H1 (cell line): Measurements from ENCODE around the gene PCGF3. TPM values are rescaled to one million over a fixed set of nuclear protein-coding genes. Genes with fewer than 3 reads are reported as not detected.
A peak's percentile ranks its signal among the peaks of the same experiment; 100 is the strongest.

Experiments
- CTCF ChIA-PET: fragments of 300-600 bp; sonication (Branson Sonifier 250); formaldehyde crosslinking; loops from one replicate; lab custom pipeline; 2021; ENCODE audit not compliant: partially characterized antibody; lab: Charles Lee
- POLR2A ChIA-PET: fragments of 300-600 bp; sonication (Branson Sonifier 250); formaldehyde crosslinking; loops from one replicate; lab custom pipeline; 2021; ENCODE audit warnings: inconsistent platforms; ENCODE audit not compliant: partially characterized antibody; lab: Charles Lee
- DNase-seq, 2 experiments: peaks; one replicate each; pipeline versions ENCODE4 v3.0.0 to v3.0.0-alpha.2; 2010 to 2022; ENCODE audit warnings: low spot score in 2 of 2, low read depth in 1 of 2, mixed read lengths in 1 of 2
- FAIRE-seq: peaks from 2 replicates; lab custom pipeline; 2011; peaks lifted over from hg19 to GRCh38; lab: Jason Lieb, UNC
- H2AFZ ChIP-seq: 2 replicates; pipeline ENCODE4 v1.8.1; 2012; ENCODE audit warnings: low read length, inconsistent platforms
- H2AK5ac ChIP-seq: 2 replicates; pipeline ENCODE4 v1.6.1; 2013; ENCODE audit warnings: low read depth, low read length
- H2BK120ac ChIP-seq: replicated peaks from 2 replicates; pipeline ENCODE3; 2013; ENCODE audit warnings: low read depth, low read length, inconsistent platforms
- H2BK12ac ChIP-seq: 2 replicates; pipeline ENCODE4 v1.6.1; 2013; ENCODE audit warnings: low read depth, low read length
- H2BK15ac ChIP-seq: 2 replicates; pipeline ENCODE4 v1.6.1; 2013; ENCODE audit warnings: low read length
- H2BK20ac ChIP-seq: 2 replicates; pipeline ENCODE4 v1.6.1; 2013; ENCODE audit warnings: low read length
- H2BK5ac ChIP-seq: 2 replicates; pipeline ENCODE4 v1.6.1; 2013; ENCODE audit warnings: low read depth, low read length
- H3K14ac ChIP-seq: 2 replicates; pipeline ENCODE4 v1.6.1; 2013; ENCODE audit warnings: inconsistent platforms; ENCODE audit not compliant: insufficient read length
- H3K18ac ChIP-seq: 2 replicates; pipeline ENCODE4 v1.6.1; 2013; ENCODE audit warnings: low read length; ENCODE audit errors: extremely low read depth
- H3K23ac ChIP-seq: 2 replicates; pipeline ENCODE4 v1.6.1; 2013; ENCODE audit warnings: inconsistent platforms; ENCODE audit not compliant: insufficient read length
- H3K23me2 ChIP-seq: 2 replicates; pipeline ENCODE4 v1.6.1; 2013; ENCODE audit warnings: low read depth, low read length
- H3K27ac ChIP-seq: 2 replicates; pipeline ENCODE4 v1.6.1; 2011; ENCODE audit warnings: low read depth, low read length, inconsistent platforms
- H3K27me3 ChIP-seq, 4 experiments: replicated peaks in 1 of 4; 1 replicate in 1 of 4; 2 replicates in 3 of 4; pipeline versions ENCODE4 v1.6.1 to v1.8.1; 2011 to 2013; ENCODE audit warnings: low read length in 3 of 4, mild to moderate bottlenecking in 3 of 4, inconsistent platforms in 2 of 4, mixed read lengths in 2 of 4, moderate library complexity in 1 of 4; ENCODE audit not compliant: control insufficient read depth in 3 of 4, insufficient read depth in 3 of 4; ENCODE audit errors: extremely low read depth in 1 of 4
- H3K36me3 ChIP-seq, 4 experiments: 2 replicates each; pipeline versions ENCODE4 v1.6.1 to v1.8.1; 2011 to 2013; ENCODE audit warnings: mild to moderate bottlenecking in 4 of 4, low read length in 3 of 4, moderate library complexity in 2 of 4, control low read depth in 1 of 4, inconsistent platforms in 1 of 4; ENCODE audit not compliant: insufficient read depth in 4 of 4, control insufficient read depth in 2 of 4
- H3K4ac ChIP-seq: replicated peaks from 2 replicates; pipeline ENCODE3; 2013; ENCODE audit warnings: low read length, low read depth, mixed read lengths, inconsistent platforms; ENCODE audit not compliant: insufficient read length
- H3K4me1 ChIP-seq, 4 experiments: replicated peaks in 1 of 4; 1 replicate in 1 of 4; 2 replicates in 3 of 4; pipeline versions ENCODE4 v1.6.1 to v1.8.1; 2011 to 2013; ENCODE audit warnings: low read length in 3 of 4, inconsistent platforms in 2 of 4, mixed read lengths in 1 of 4; ENCODE audit not compliant: insufficient read depth in 4 of 4, control insufficient read depth in 3 of 4
- H3K4me2 ChIP-seq, 2 experiments: 2 replicates each; pipeline versions ENCODE4 v1.6.1 to v1.8.1; 2011 to 2013; ENCODE audit warnings: low read depth in 2 of 2, low read length in 2 of 2, control low read depth in 1 of 2, inconsistent platforms in 1 of 2, mild to moderate bottlenecking in 1 of 2; ENCODE audit not compliant: insufficient read depth in 1 of 2
- H3K4me3 ChIP-seq, 4 experiments: fragments of 200-600, 300-600 bp in 1 of 4; sonication (generic), shearing (Covaris generic), sonication (Bioruptor Twin) in 1 of 4; 2 replicates each; pipeline versions ENCODE4 v1.5.1 to v1.8.1; 2011 to 2016; ENCODE audit warnings: low read length in 4 of 4, low read depth in 3 of 4, control low read depth in 2 of 4, inconsistent platforms in 2 of 4, mild to moderate bottlenecking in 2 of 4, mixed read lengths in 1 of 4, moderate library complexity in 1 of 4; ENCODE audit not compliant: insufficient read depth in 2 of 4; ENCODE audit errors: extremely low read depth in 1 of 4
- H3K56ac ChIP-seq: replicated peaks from 2 replicates; pipeline ENCODE3; 2013; ENCODE audit warnings: low read depth, mild to moderate bottlenecking, mixed read lengths, low read length, inconsistent platforms; ENCODE audit not compliant: insufficient read length
- H3K79me1 ChIP-seq: 2 replicates; pipeline ENCODE4 v1.6.1; 2013; ENCODE audit warnings: low read depth, low read length, control low read depth
- H3K79me2 ChIP-seq, 2 experiments: 2 replicates each; pipeline versions ENCODE4 v1.6.1 to v1.8.1; 2012 to 2013; ENCODE audit warnings: low read length in 2 of 2, mild to moderate bottlenecking in 2 of 2, inconsistent platforms in 1 of 2; ENCODE audit not compliant: insufficient read depth in 2 of 2, control insufficient read depth in 1 of 2
- H3K9ac ChIP-seq, 4 experiments: replicated peaks in 1 of 4; 1 replicate in 1 of 4; 2 replicates in 3 of 4; pipeline versions ENCODE4 v1.6.1 to v1.8.1; 2011 to 2013; ENCODE audit warnings: low read depth in 3 of 4, low read length in 3 of 4, control low read depth in 2 of 4, mild to moderate bottlenecking in 2 of 4, moderate library complexity in 2 of 4, inconsistent platforms in 1 of 4; ENCODE audit errors: extremely low read depth in 1 of 4
- H3K9me3 ChIP-seq, 2 experiments: 2 replicates each; pipeline versions ENCODE4 v1.6.1 to v1.8.1; 2012 to 2013; ENCODE audit warnings: mild to moderate bottlenecking in 2 of 2, moderate library complexity in 2 of 2, control low read depth in 1 of 2, inconsistent platforms in 1 of 2, low read depth in 1 of 2, low read length in 1 of 2, mixed read lengths in 1 of 2; ENCODE audit not compliant: insufficient read depth in 2 of 2
- H4K20me1 ChIP-seq, 2 experiments: replicated peaks in 1 of 2; 2 replicates each; pipeline versions ENCODE3 to v1.8.1; 2011 to 2013; ENCODE audit warnings: inconsistent platforms in 2 of 2, low read length in 2 of 2, mild to moderate bottlenecking in 1 of 2; ENCODE audit not compliant: insufficient read depth in 2 of 2, control insufficient read depth in 1 of 2
- H4K5ac ChIP-seq: 2 replicates; pipeline ENCODE4 v1.6.1; 2013; ENCODE audit warnings: low read length, low read depth, mixed read lengths, inconsistent platforms; ENCODE audit not compliant: insufficient read length
- H4K8ac ChIP-seq: 2 replicates; pipeline ENCODE4 v1.8.0; 2013; ENCODE audit warnings: mild to moderate bottlenecking, moderate library complexity, low read length, inconsistent platforms; ENCODE audit not compliant: insufficient read depth; ENCODE audit errors: extremely low read depth
- H4K91ac ChIP-seq: replicated peaks from 2 replicates; pipeline ENCODE3; 2013; ENCODE audit warnings: low read length, mixed read lengths, inconsistent platforms; ENCODE audit not compliant: insufficient read length
- EGR1 ChIP-seq: IDR thresholded peaks from 2 replicates; pipeline ENCODE4 v1.6.1; 2011; ENCODE audit warnings: low read depth, low read length, borderline replicate concordance
- RXRA ChIP-seq: IDR thresholded peaks from 2 replicates; pipeline ENCODE4 v1.6.1; 2011; ENCODE audit warnings: low read depth, mild to moderate bottlenecking, low read length, moderate library complexity; ENCODE audit not compliant: insufficient read depth
- WGBS, 2 experiments: shearing (Covaris generic) in 1 of 2; methylation state at CpG; one replicate each; pipeline versions ENCODE4 v1.1.6 to v1.1.7; 2013 to 2015; ENCODE audit warnings: low lambda C conversion rate in 2 of 2, mixed read lengths in 2 of 2, inconsistent platforms in 1 of 2, low coverage in 1 of 2, missing lambda C conversion rate in 1 of 2; ENCODE audit not compliant: insufficient replicate concordance in 2 of 2, insufficient coverage in 1 of 2, insufficient read length in 1 of 2; ENCODE audit errors: extremely low coverage in 1 of 2, missing lambda C conversion rate in 1 of 2; 5-methylcytosine and 5-hydroxymethylcytosine counted together
- polyA plus RNA-seq, 7 experiments: library from polyadenylated mRNA; depleted of rRNA in 3 of 7; stranded (reverse) in 5 of 7; unstranded in 2 of 7; fragments of >200 nt in 5 of 7; fragments of 200-250 nt in 2 of 7; gene quantifications; 1 replicate in 5 of 7; 2 replicates in 1 of 7; 4 replicates in 1 of 7; pipeline versions ENCODE4 v1.2.1 to v1.2.3, GENCODE V29; 2011 to 2013; ENCODE audit warnings: missing spikeins in 2 of 7, mixed read lengths in 2 of 7
- total RNA-seq: library from RNA; stranded (reverse); fragmentation: NEBNext Ultra II Directional; extraction: Animal tissue kit (Norgen Biotek cat#: 25700); gene quantifications from 2 replicates; pipeline ENCODE4 v1.2.1, GENCODE V29; 2021
- TF ChIP-seq, protein P1 (sequence below): IDR thresholded peaks from 2 replicates; pipeline ENCODE4 v1.6.1; 2012; ENCODE audit warnings: low read length, inconsistent platforms
- TF ChIP-seq, protein P2 (sequence below): IDR thresholded peaks from 2 replicates; pipeline ENCODE4 v1.6.1; 2012; ENCODE audit warnings: inconsistent platforms

The PCGF3 gene
- total and polyA plus RNA-seq, 2 of the 8 experiments (the other 6 are each of a cell fraction or from before 2014, with no cell fraction given) = 52.7 to 52.9 TPM

GRCh38 chr4:657834-658667, 47.6 kb upstream of the PCGF3 start:
- no peak overlapping the region for H4K91ac ChIP-seq
- no peak overlapping the region for H2BK15ac ChIP-seq
- peaks cover 0 to 22% of the 10 kb centered on the region in 2 experiments for H4K20me1 ChIP-seq
- TF ChIP-seq, protein P1, sequence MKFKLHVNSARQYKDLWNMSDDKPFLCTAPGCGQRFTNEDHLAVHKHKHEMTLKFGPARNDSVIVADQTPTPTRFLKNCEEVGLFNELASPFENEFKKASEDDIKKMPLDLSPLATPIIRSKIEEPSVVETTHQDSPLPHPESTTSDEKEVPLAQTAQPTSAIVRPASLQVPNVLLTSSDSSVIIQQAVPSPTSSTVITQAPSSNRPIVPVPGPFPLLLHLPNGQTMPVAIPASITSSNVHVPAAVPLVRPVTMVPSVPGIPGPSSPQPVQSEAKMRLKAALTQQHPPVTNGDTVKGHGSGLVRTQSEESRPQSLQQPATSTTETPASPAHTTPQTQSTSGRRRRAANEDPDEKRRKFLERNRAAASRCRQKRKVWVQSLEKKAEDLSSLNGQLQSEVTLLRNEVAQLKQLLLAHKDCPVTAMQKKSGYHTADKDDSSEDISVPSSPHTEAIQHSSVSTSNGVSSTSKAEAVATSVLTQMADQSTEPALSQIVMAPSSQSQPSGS = no peak
- no peak for TF ChIP-seq EGR1
- TF ChIP-seq, protein P2, sequence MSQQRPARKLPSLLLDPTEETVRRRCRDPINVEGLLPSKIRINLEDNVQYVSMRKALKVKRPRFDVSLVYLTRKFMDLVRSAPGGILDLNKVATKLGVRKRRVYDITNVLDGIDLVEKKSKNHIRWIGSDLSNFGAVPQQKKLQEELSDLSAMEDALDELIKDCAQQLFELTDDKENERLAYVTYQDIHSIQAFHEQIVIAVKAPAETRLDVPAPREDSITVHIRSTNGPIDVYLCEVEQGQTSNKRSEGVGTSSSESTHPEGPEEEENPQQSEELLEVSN = no peak
- peak; percentile 81; the same call in 1 of the 2 replicates for TF ChIP-seq RXRA
- no peaks in the 10 kb centered on the region for H3K79me2 ChIP-seq
- FAIRE-seq (no peak), DNase-seq (no peak)
- no peak overlapping the region for H4K5ac ChIP-seq
- no peak overlapping the region for H3K23ac ChIP-seq
- H3K9me3 ChIP-seq = no peaks in the 10 kb centered on the region
- no peak overlapping the region for H3K4me2 ChIP-seq
- ChIA-PET CTCF (interaction anchor here (0.6 to 1.0 kb wide), 3 partner anchors 16 to 69 kb away, joined by 3 read pairs; partner anchors contain the start of genes ATP5ME and MYL5), POLR2A (interaction anchor here (0.6 to 1.4 kb wide), 6 partner anchors 9 to 396 kb away, joined by 3 to 7 read pairs (median 4); partner anchors contain the start of genes ATP5ME and MYL5)
- no peak overlapping the region for H3K4ac ChIP-seq
- H3K27me3 ChIP-seq = peaks cover 0 to 8% (median 0%) of the 10 kb centered on the region in 4 experiments; a peak in 2 of 7 replicates
- no peak overlapping the region for H2BK12ac ChIP-seq
- WGBS, 2 experiments = 87% methylated on average over 13 of the region's 27 CpGs; no CpG with 5 or more reads in 1 of the 2 experiments
- no peak overlapping the region for H2BK5ac ChIP-seq
- H3K36me3 ChIP-seq = no peaks in the 10 kb centered on the region; a peak in 1 of 8 replicates
- no peak overlapping the region for H3K4me3 ChIP-seq
- H3K79me1 ChIP-seq = no peaks in the 10 kb centered on the region
- H2BK120ac ChIP-seq = no peak overlapping the region
- no peak overlapping the region for H2AK5ac ChIP-seq
- H3K9ac ChIP-seq = no peak overlapping the region
- H3K56ac ChIP-seq = no peak overlapping the region
- H3K4me1 ChIP-seq = no peaks in the 10 kb centered on the region
- no peak overlapping the region for H3K14ac ChIP-seq
- H4K8ac ChIP-seq = no peak overlapping the region
- no peak overlapping the region for H2BK20ac ChIP-seq
- H3K23me2 ChIP-seq = peaks cover 4% of the 10 kb centered on the region; the same call in 1 of the 2 replicates
- no peak overlapping the region for H3K18ac ChIP-seq
- no peak overlapping the region for H2AFZ ChIP-seq
- no peak overlapping the region for H3K27ac ChIP-seq
